Psoas muscle (tissue), 8 donors: ENCODE data around the gene UQCR10. TPM values are rescaled to one million over a fixed set of nuclear protein-coding genes. Genes with fewer than 3 reads are reported as not detected.
A peak's percentile ranks its signal among the peaks of the same experiment; 100 is the strongest.
"Not testable (repeated sequence)": the region's sequence is repeated elsewhere in the genome, so short reads cannot be mapped to it uniquely, and the experiment has no call there.

ENCODE experiments used
- ATAC-seq, 4 donors: fragments of 200-7000 bp; cut with Tn5 transposase; one replicate each; pipeline ENCODE4 v1.9.1; 2020; ENCODE audit warnings: moderate library complexity in 3 of 4, mild to moderate bottlenecking in 2 of 4
- DNase-seq, 2 donors: peaks; one replicate each; pipeline ENCODE4 v3.0.0-alpha.2; 2020
- H3K27ac ChIP-seq: fragments of 200-600 bp; one replicate; pipeline ENCODE4 v1.8.0; 2022
- H3K27me3 ChIP-seq, 3 donors: fragments of 200-600 bp in 1 of 3; one replicate each; pipeline versions ENCODE4 v1.6.1 to v1.8.0; 2013 to 2022; ENCODE audit warnings: low read length in 2 of 3, mild to moderate bottlenecking in 2 of 3, moderate library complexity in 1 of 3; ENCODE audit not compliant: insufficient read depth in 3 of 3
- H3K36me3 ChIP-seq, 2 donors: fragments of 200-600 bp in 1 of 2; one replicate each; pipeline versions ENCODE4 v1.6.1 to v1.8.0; 2013 to 2022; ENCODE audit warnings: low read depth in 1 of 2, mild to moderate bottlenecking in 1 of 2, moderate library complexity in 1 of 2; ENCODE audit not compliant: insufficient read depth in 1 of 2
- H3K4me1 ChIP-seq: fragments of 200-600 bp; one replicate; pipeline ENCODE4 v1.8.0; 2022
- H3K4me3 ChIP-seq: fragments of 200-600 bp; one replicate; pipeline ENCODE4 v1.8.0; 2022; ENCODE audit warnings: mild to moderate bottlenecking
- H3K9me3 ChIP-seq: fragments of 200-600 bp; one replicate; pipeline ENCODE4 v1.8.0; 2022
- WGBS, 3 donors: extraction: QIAGEN DNeasy Blood & Tissue Kit; methylation state at CpG; one replicate each; pipeline versions ENCODE4 v1.1.6 to v1.1.7; 2013; 5-methylcytosine and 5-hydroxymethylcytosine counted together
- intact Hi-C, 2 donors: fragments of 100-400 bp; cut with DNase I; formaldehyde crosslinking; loops; one replicate each; pipeline versions ENCODE4 v1.11.0 to v1.14.2; 2022
- polyA plus RNA-seq, 3 donors: library from polyadenylated mRNA; stranded (reverse); fragments of 200-250 nt; gene quantifications; one replicate each; pipeline ENCODE4 v1.2.3, GENCODE V29; 2013
- total RNA-seq, 4 donors: library from RNA; stranded (reverse); fragmentation: NEBNext Ultra II Directional in 2 of 4; extraction: Animal tissue kit (Norgen Biotek cat#: 25700) in 2 of 4; gene quantifications; one replicate each; pipeline versions ENCODE4 v1.2.1 to v1.2.4, GENCODE V29; 2021 to 2023
- TF ChIP-seq, protein P1 (sequence below): fragments of 200-600 bp; IDR thresholded peaks from one replicate; pipeline ENCODE4 v1.8.0; 2022; ENCODE audit warnings: antibody characterized with exemption
- donor health status: healthy with polysubstance abuse.
- donor health status: DM: no; HTN: no; CAD: no; lungs with moderate emphysema.
- donor health status: Bipolar disorder and iron deficiency.
- donor health status: healthy.
- donor health status: DM: yes; HTN: yes; CAD: no.
- donor health status: DM: no; HTN: no; CAD: no.
- donor health status: DM: no; HTN: no; CAD: no.
- donor health status: DM: yes; HTN: yes; CAD: no.

Gene UQCR10
- total and polyA plus RNA-seq, 7 donors: 247 to 533 (median 411) TPM

DNA sequence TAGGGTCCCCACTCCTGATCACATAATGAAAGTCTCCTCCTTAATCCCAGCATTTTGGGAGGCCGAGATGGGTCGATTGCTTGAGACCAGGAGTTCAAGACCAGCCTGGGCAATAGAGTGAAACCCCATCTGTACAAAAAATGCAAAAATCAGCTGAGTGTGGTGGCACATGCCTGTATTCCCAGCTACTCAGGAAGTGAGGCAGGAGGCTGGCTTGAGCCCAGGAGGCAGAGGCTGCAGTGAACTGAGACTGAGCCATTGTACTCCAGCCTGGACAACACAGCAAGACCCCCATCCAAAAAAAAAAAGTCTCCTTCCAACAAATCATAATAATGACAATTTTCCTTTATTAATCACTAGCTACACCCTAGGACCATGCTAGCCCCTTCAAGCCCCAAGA lies 15.5 kb upstream of the UQCR10 start:
- Histone ChIP-seq H3K4me3 (no peak overlapping the region), H3K27me3 (no peaks in the 10 kb centered on the region), H3K4me1 (peaks cover 28% of the 10 kb centered on the region), H3K27ac (no peak overlapping the region), H3K9me3 (no peaks in the 10 kb centered on the region), H3K36me3 (peaks cover 0 to 37% of the 10 kb centered on the region in 2 donors)
- TF ChIP-seq, protein P1, sequence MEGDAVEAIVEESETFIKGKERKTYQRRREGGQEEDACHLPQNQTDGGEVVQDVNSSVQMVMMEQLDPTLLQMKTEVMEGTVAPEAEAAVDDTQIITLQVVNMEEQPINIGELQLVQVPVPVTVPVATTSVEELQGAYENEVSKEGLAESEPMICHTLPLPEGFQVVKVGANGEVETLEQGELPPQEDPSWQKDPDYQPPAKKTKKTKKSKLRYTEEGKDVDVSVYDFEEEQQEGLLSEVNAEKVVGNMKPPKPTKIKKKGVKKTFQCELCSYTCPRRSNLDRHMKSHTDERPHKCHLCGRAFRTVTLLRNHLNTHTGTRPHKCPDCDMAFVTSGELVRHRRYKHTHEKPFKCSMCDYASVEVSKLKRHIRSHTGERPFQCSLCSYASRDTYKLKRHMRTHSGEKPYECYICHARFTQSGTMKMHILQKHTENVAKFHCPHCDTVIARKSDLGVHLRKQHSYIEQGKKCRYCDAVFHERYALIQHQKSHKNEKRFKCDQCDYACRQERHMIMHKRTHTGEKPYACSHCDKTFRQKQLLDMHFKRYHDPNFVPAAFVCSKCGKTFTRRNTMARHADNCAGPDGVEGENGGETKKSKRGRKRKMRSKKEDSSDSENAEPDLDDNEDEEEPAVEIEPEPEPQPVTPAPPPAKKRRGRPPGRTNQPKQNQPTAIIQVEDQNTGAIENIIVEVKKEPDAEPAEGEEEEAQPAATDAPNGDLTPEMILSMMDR: no peak
- ATAC-seq (no peak), DNase-seq (no peak)
- WGBS, 3 donors: 94 to 98% (median 97%) methylated on average over 2 of the region's 2 CpGs
- intact Hi-C loops: no loop called here

GRCh38 chr22:29753808-29754657 lies 13.1 kb upstream of the UQCR10 start:
- H3K4me1 ChIP-seq: peaks cover 39% of the 10 kb centered on the region
- H3K4me3 ChIP-seq: no peak overlapping the region
- no peaks in the 10 kb centered on the region for H3K9me3 ChIP-seq
- ATAC-seq (peak; percentile 60 to 86 (median 77)), DNase-seq (peak; percentile 45 to 66)
- H3K36me3 ChIP-seq: peaks cover 0 to 14% of the 10 kb centered on the region in 2 donors
- H3K27me3 ChIP-seq: no peaks in the 10 kb centered on the region
- peak overlapping the region; percentile 70 for H3K27ac ChIP-seq
- intact Hi-C loops: no loop called here
- WGBS, 3 donors: 27 to 55% (median 33%) methylated on average over 16 of the region's 16 CpGs
- TF ChIP-seq, protein P1: no peak

- H3K27me3 ChIP-seq, H3K36me3 ChIP-seq, H3K4me3 ChIP-seq, intact Hi-C loops, H3K9me3 ChIP-seq, DNase-seq, ATAC-seq: not testable (repeated sequence)
- H3K27ac ChIP-seq: peak overlapping the region; percentile 70
- 85 to 93% (median 87%) methylated on average over 11 of the region's 11 CpGs for WGBS, 3 donors
- peaks cover 47% of the 10 kb centered on the region for H3K4me1 ChIP-seq
Measured at GRCh38 chr22:29754658-29755395, 12.3 kb upstream of the UQCR10 start.

DNA sequence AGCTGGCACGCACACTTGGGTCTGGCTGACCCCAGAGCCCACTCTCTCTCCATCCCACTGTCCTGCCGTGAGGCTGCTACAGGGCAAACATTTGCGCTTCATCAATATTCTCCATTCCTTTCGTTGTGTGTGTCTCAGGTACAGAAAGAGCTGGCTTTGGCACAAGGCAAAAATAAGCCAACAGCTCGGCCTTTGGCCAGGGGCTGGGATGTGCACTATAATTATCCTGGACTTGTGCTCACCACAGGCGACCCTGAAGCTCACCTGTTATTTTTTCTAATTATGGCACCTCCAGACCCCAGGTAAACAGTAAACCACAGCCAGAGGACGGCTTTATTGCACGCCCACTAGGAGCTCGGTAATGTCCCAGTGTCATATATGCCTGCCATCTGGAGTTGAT lies 11.3 kb upstream of the UQCR10 start:
- TF ChIP-seq, protein P1: no peak
- no peak overlapping the region for H3K4me3 ChIP-seq
- intact Hi-C loops: no loop called here
- DNase-seq: peak in 1 of 2 donors; percentile 70
- peak in 3 of 4 donors; percentile 44 to 63 (median 46) for ATAC-seq
- H3K4me1 ChIP-seq: peaks cover 50% of the 10 kb centered on the region
- H3K27ac ChIP-seq: peak overlapping the region; percentile 69
- H3K36me3 ChIP-seq: no peaks in the 10 kb centered on the region
- no peaks in the 10 kb centered on the region for H3K9me3 ChIP-seq
- H3K27me3 ChIP-seq: no peaks in the 10 kb centered on the region
- 33 to 44% (median 41%) methylated on average over 9 of the region's 9 CpGs for WGBS, 3 donors

DNA sequence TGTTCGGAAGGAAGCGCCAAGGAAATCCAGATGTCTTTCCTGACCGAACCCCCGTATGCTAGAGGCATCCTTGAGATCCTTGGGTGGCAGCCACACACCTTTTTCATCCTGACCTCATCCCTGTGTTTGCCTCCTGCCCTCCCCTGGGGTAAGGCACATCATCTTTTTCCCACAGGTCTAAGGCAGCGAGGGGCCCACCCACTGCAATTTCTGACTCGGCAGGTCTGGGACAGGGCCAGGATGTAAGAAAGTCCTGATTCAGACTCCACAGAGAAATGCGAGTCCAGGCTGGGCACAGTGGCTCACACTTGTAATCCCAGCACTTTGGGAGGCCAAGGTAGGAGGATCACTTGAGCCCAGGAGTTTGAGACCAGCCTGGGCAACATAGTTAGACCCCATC lies 10.8 kb upstream of the UQCR10 start:
- TF ChIP-seq, protein P1: no peak
- H3K9me3 ChIP-seq: no peaks in the 10 kb centered on the region
- DNase-seq (no peak), ATAC-seq (no peak)
- no peak overlapping the region for H3K4me3 ChIP-seq
- intact Hi-C loops: no loop called here
- H3K36me3 ChIP-seq: no peaks in the 10 kb centered on the region
- peaks cover 50% of the 10 kb centered on the region for H3K4me1 ChIP-seq
- H3K27me3 ChIP-seq: no peaks in the 10 kb centered on the region
- H3K27ac ChIP-seq: peak overlapping the region; percentile 69
- WGBS, 3 donors: 45 to 55% (median 45%) methylated on average over 7 of the region's 7 CpGs
